GM21447 (cell line): ENCODE data around the gene LYRM9.
"Not testable (repeated sequence)": the region's sequence is repeated elsewhere in the genome, so short reads cannot be mapped to it uniquely, and the experiment has no call there.

Experiments
- ATAC-seq: cut with Tn5 transposase; IDR thresholded peaks from one replicate; pipeline ENCODE4 v1.9.1; 2021; ENCODE audit not compliant: unreplicated experiment

The LYRM9 gene

GRCh38 chr17:27892866-27893769 lies at the start of gene LYRM9:
TSS of gene LYRM9 (minus strand) at chr17:27893365. CDS start at chr17:27882694, 10,671 bp downstream.
- peak; percentile 83 for ATAC-seq

- ATAC-seq = no peak
These were observed 47.6 kb upstream of the LYRM9 start for GRCh38 chr17:27940503-27941428.

- ATAC-seq = peak; percentile 58
These were observed 46.6 kb upstream of the LYRM9 start for GRCh38 chr17:27939474-27940465.

DNA sequence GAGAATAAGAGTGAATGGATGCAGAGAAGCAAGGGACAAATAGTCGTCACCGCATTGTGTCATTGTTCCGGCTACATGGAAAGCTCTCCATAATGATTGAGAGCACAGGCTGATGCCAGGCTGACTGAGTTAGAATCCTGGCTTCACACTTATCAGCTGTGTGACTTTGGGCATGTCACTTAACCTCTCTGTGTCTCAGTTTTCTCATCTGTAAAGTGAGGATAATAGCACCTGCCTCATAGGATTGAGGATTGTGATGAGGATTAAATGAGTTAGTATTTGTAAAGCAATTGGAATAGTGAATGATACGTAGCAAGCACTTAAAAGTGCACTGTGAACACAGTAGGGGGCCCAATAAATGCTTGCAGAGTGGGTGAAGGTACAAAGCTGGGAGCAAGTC lies 45.7 kb upstream of the LYRM9 start:
- ATAC-seq = no peak

DNA sequence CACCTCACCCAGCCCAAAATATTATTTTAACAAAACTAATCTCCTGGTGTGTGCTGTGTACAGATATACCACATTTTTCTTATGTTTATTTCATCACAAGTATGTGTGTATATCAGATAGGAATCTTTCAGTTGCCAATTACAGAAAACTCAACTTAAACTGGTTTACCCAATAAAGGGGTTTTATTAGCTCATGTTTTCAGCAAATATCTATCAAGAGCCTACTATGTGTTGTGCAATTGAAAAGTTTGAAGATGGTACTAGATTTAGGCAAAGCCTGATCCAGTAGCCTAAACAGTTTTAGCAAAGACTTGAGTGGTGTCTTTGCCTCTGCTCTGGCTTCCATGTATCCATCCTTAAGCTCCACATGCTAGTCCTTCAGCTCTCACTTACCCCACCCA lies 45.1 kb upstream of the LYRM9 start:
- no peak for ATAC-seq

DNA sequence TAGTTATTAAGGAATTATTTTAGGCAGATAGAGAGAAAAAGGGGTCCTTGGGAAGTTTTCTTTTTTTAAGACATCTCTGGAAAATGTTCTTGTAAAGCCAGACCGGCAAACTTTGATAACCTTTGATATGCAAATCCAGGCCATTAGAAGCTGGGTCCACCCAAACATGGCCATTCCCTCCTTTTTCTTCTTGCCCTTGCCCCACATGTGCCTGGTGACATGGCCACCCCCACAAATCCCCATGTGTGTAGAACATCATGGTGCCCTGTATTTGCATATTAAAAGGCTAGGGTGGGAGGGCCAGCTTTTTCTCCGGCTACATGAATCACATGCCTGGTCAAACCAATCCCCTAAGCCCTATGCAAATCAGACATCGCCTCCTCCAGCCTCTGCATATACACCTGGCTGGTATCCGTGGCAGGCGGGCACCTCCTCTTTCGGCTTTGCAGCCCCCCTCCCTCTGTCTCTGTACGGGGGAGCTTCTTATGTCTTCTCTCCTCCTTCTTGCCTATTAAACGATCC lies 43.9 kb upstream of the LYRM9 start:
- ATAC-seq = no peak

DNA sequence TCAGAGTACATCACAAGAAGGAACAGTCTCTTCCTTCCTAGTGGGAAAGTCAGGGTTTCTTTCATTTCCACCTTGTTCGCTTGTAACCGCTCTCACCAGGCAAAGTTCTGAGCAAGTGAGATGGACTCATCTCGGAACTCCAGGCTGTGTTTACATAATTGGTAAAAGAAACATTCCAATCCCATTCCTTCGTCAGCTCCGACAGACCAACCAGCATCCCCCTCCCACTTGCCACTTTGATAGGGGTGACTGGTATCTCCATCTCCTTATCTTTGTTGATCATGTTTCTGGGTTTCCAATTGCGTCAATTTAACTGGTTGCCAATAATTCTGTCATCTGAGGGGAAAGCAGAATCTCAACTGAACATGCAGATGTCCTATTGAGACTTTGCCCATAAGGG lies 36.8 kb upstream of the LYRM9 start:
- ATAC-seq = no peak

- no peak for ATAC-seq
These were observed 35.4 kb upstream of the LYRM9 start for GRCh38 chr17:27928587-27928986.

GRCh38 chr17:27927781-27928180 lies 34.6 kb upstream of the LYRM9 start:
- ATAC-seq = no peak

DNA sequence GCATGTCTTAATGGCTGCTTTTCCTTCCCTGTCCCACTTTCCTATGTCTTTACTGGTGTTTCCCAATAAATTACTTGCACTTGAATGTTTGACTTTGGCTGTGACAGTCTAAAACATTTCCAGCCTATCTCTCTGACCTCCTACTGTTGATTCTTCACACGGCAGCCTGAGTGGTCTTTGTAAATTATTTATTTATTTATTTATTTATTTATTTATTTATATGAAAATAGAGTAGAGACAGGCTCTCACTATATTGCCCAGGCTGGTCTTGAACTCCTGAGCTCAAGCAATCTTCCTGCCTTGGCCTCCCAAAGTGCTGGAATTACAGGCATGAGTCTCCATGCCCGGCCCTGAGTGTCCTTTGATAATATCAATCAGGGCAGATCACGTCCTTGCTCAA lies 28.4 kb upstream of the LYRM9 start:
- ATAC-seq = no peak

- ATAC-seq = no peak
These were observed 27.9 kb upstream of the LYRM9 start for GRCh38 chr17:27921077-27921476.

- ATAC-seq = no peak
These were observed 27.4 kb upstream of the LYRM9 start for GRCh38 chr17:27920569-27920968.

- no peak for ATAC-seq
These were observed 25.9 kb upstream of the LYRM9 start for GRCh38 chr17:27919079-27919478.

DNA sequence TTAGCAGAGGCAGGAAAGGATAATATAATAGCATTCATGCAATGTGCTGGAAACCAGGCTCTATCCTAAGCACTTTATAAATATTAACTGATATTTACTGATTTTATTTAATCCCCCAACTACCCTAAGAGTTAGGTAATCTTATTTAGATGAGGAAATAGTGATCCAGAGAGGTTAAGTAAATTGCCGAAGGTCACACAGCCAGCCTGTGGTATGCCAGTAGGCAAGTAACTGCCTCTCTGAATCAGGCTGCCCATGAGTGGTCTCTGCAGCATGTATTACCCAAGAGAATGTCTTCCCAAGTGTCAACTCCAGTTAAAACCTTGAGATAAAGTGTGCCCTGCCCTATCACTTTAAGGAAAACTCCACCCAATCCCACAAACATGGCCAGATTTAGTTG lies 25.3 kb upstream of the LYRM9 start:
- no peak for ATAC-seq

DNA sequence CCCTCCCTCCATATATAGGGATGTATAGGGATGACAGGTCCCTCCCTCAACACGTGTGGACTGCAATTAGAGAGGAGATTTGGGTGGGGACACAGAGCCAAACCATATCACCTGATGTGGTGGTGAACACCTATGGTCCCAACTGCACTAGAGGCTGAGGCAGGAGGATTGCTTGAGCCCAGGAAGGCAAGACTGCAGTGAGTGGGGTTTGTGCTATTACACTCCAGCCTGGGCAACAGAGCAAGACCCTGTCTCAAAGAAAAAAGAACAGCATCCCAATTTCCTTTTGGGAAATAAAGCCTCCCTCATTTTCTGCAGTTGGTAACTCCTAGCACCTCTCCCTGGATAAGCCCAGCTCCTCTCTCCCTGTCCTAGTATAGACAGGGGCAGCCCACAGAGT lies 23.8 kb upstream of the LYRM9 start:
- no peak for ATAC-seq

DNA sequence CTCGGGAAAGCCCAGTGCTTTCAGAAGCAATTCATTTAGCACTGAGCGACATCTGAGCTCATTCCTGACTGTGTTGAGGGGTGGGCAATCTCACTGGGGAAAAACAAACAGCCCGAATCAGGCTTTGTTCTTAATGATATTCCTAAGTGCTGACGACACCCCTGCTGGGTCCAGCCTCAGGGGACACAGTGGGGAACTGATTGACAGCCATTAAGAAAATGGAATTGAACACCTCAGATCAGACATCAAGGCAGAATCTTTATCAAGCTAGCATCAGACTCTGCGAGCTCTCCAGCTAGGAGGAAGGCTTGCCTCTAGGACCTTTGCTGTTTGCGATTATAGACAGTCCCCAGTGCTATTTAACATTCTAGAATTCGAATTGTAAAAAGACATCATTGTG lies 22.5 kb upstream of the LYRM9 start:
- ATAC-seq = no peak

GRCh38 chr17:27914382-27914781 lies 21.2 kb upstream of the LYRM9 start:
- no peak for ATAC-seq

- no peak for ATAC-seq
These were observed 19.8 kb upstream of the LYRM9 start for GRCh38 chr17:27912964-27913363.

- ATAC-seq = not testable (repeated sequence)
These were observed 19.1 kb upstream of the LYRM9 start for GRCh38 chr17:27912299-27912698.

- no peak for ATAC-seq
These were observed 14.9 kb upstream of the LYRM9 start for GRCh38 chr17:27907976-27908558.
